Astrocyte (in vitro differentiated cells and primary cell): Measurements from ENCODE around the gene HNF4A.

Source experiments
- EZH2 ChIP-seq: IDR thresholded peaks from 2 replicates; pipeline ENCODE4 v1.6.1; 2012; ENCODE audit warnings: mild to moderate bottlenecking, low read length, inconsistent platforms; ENCODE audit not compliant: insufficient read depth
- TF ChIP-seq, protein P1 (sequence below): IDR thresholded peaks from 2 replicates; pipeline ENCODE4 v1.5.1; 2011; ENCODE audit warnings: low read depth, mild to moderate bottlenecking, inconsistent platforms, low read length, moderate library complexity; ENCODE audit not compliant: insufficient read depth

DNA sequence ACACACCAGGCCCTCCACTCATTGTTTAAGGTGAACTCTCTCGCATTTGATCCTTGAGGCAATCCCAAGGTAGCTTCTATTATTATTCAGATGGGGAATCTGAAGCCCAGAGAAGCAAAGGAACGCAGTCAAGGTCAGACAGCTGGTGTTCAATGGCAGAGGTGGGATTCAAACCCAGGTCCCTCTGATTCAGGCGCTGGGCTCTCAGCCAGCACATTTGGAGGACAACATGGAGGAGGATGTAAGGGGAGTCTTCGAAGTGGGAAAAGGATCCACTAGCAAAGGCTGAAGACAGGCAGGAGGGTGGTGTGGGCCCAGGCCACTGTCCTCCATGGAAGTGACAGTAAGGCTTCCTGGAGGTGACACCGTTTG, 106.3 kb downstream of the HNF4A start:
- TF ChIP-seq, protein P1, sequence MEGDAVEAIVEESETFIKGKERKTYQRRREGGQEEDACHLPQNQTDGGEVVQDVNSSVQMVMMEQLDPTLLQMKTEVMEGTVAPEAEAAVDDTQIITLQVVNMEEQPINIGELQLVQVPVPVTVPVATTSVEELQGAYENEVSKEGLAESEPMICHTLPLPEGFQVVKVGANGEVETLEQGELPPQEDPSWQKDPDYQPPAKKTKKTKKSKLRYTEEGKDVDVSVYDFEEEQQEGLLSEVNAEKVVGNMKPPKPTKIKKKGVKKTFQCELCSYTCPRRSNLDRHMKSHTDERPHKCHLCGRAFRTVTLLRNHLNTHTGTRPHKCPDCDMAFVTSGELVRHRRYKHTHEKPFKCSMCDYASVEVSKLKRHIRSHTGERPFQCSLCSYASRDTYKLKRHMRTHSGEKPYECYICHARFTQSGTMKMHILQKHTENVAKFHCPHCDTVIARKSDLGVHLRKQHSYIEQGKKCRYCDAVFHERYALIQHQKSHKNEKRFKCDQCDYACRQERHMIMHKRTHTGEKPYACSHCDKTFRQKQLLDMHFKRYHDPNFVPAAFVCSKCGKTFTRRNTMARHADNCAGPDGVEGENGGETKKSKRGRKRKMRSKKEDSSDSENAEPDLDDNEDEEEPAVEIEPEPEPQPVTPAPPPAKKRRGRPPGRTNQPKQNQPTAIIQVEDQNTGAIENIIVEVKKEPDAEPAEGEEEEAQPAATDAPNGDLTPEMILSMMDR, result no peak
- no peak for TF ChIP-seq EZH2
